ENCODE data around the gene NPIPA1.
"Not testable (repeated sequence)": the region's sequence is repeated elsewhere in the genome, so short reads cannot be mapped to it uniquely, and the experiment has no call there.

Gene NPIPA1

DNA sequence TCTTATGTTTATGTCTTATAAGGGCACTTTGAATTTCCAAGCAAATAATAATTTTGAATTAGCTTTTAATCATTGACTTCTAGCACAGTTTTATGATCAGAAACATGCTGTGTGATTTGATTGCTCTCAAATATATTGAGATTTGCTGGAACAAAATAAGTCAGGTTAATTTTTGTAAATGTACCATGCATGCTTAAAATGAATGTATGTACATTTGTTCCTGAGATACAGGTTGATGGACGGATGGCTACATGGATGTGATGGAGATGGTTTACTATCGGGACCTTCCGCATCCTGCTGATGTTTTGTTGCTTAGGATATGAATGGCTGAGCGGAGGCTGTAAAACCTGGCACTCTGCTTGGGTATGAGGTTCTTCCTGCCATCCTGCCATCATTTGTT is at the start of gene NPIPA1:
Gene NPIPA1 (plus strand): TSS at position 301 of the 400 bp plus-strand sequence. CDS start 0 bp downstream, at position 301.
- POLR2A ChIA-PET; DNase-seq (ENCODE audit: extremely low spot score); CTCF ChIA-PET: not testable (repeated sequence)

- POLR2A ChIA-PET; DNase-seq (ENCODE audit: extremely low spot score); CTCF ChIA-PET: not testable (repeated sequence)
Observed at GRCh38 chr16:14892111-14892510, 45.1 kb upstream of the NPIPA1 start.

GRCh38 chr16:14895382-14895781 is 41.9 kb upstream of the NPIPA1 start:
- DNase-seq (ENCODE audit: extremely low spot score); POLR2A ChIA-PET; CTCF ChIA-PET: not testable (repeated sequence)

DNA sequence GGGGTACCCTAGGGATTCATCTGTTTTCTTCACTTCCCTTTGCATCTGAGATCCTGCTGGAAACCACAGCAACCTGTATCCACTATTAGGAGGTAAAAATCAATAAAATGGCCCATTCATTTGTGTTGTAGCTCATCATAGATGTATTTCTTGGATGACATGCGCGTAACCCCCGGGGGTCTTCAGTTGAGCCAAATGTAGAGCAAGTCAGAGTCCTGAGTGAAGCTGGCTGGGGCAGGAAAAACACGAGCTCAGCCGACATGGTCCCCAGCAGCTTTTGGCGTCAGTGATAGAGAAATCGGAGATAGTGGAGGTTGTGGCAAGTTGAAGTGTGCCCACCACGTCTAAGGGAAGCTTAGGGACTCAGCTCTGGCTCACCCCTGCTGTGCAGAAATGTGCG is 41.2 kb upstream of the NPIPA1 start:
- DNase-seq (ENCODE audit: extremely low spot score); CTCF ChIA-PET; POLR2A ChIA-PET: not testable (repeated sequence)

DNA sequence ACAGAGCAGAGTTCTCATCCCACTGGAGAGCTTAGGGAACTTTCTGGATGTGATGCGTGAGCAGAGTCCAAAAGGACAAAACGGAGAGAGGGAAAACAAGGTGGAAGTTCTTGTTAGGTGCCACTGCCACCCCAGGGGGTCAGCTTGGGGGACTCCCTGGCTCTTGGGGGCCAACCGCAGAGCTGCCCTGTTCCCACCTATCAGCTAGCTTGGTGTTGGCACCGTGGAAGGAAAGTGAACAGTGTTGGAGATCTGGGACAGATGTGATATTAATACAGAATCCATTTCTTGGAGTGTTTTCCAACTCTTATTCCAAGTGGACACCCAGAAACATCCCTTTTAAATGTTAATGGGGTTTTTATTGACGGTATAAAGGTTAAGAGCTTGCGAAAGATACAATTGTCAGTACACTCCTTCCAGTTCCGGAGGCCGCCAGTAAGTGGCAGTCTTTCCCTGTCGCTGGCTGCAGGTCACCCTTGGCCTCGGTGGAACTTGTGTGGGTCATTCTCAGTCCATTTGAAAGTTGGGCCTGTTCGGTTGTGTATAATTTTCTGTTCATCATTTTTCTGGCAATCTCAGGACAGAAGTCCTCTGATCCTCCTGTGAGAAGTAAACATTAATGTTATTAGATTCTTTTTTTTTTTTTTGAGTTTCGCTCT is 40.1 kb upstream of the NPIPA1 start:
- CTCF ChIA-PET; POLR2A ChIA-PET; DNase-seq (ENCODE audit: extremely low spot score): not testable (repeated sequence)

- DNase-seq (ENCODE audit: extremely low spot score); POLR2A ChIA-PET; CTCF ChIA-PET: not testable (repeated sequence)
Observed at GRCh38 chr16:14898162-14898561, 39.1 kb upstream of the NPIPA1 start.

DNA sequence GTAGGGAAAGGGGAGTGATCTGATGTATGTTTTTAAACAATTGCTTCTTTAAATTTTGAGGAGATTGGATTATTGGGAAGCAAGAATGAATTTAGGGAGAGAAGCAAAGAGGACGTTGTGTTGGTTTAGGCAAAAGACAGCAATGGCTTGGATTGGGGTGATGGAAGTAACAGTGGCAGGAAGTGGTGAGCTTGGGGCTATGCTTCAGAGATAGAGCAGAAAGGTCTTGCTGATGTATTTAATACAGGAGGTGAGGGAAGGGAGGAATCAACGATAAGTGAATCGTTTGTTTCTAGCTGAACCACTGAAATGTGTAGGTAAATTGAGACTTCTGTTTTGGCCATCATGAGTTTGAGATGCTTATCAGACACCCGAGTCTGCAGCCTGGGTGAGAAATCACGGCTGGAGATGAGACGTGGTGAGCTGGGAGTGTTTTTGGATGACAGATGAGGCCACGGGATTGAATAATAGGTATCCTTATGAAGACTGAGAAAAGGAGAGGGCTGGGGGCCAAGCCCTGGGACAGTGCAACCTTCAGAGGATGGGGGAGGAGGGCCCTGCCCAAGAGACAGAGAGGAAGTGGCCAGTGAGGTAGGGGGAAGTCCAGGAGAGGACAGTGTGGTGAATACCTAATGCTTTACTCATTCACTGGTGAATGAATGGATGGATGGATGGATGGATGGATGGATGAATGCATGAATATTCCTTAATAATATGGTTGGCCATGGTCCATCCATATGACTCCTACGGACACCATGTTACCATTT is 33.9 kb upstream of the NPIPA1 start:
- POLR2A ChIA-PET; CTCF ChIA-PET; DNase-seq (ENCODE audit: extremely low spot score): not testable (repeated sequence)

DNA sequence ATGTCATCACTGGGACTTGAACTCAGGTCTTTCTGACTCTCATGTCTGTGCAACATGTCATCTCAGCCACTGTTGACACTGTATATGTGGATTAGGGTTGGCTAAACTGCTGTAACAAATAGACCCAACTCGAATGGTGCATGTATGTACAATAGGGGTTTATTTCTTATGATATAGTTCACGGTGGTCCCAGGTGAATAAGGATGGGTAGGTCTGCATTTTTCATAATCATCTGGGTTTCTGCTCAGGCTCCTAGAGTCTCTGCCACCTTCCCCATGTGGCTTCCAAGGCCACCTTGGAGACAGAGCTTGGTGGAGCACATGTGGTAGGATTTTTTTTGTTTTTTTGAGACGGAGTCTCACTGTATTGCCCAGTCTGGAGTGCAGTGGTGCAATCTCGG is 27.5 kb upstream of the NPIPA1 start:
- CTCF ChIA-PET, POLR2A ChIA-PET: not testable (repeated sequence)

GRCh38 chr16:14910833-14911629 is 26.2 kb upstream of the NPIPA1 start:
- CTCF ChIA-PET; DNase-seq (ENCODE audit: extremely low spot score); POLR2A ChIA-PET: not testable (repeated sequence)

More for the DNA sequence above, 27.5 kb upstream of the NPIPA1 start:
- DNase-seq (ENCODE audit: extremely low spot score): not testable (repeated sequence)

DNA sequence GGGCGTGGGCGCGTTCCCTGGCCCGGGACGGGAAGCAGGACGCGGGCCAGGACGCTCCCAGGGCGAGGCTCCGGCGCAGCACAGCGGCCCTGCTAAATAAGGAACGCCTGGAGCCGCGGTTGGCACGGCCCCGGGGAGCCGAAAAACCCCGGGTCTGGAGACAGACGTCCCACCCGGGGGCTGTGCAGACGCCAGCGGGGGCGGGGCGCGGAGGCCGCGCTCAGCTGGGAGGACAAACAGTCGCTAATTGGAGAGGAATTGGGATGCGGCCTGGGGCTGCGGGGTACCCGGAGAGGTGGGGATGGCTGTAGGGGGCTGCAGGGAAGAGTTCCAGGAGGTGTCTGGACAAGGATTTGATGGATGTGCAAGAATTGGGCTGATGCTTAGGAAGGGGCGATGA is 25.3 kb upstream of the NPIPA1 start:
- POLR2A ChIA-PET; DNase-seq (ENCODE audit: extremely low spot score); CTCF ChIA-PET: not testable (repeated sequence)

DNA sequence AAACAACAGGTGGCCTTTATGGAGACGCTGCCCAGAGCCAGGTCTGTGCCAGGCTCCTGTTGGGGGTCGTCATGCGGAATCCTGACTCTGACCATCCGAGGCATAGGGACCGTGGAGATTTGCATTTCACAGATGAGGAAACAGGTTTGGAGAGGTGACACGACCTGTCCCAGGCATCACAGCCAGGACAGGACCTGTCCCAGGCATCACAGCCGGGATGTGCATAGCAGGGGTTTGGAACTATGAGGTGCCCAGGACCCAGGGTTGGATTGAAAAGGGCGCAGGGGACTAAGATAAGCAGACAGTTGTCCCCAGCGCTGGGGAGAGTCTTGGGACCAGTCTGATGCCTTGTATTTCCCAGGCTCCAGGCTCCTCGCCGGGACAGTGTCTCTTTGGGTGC is 24.7 kb upstream of the NPIPA1 start:
- POLR2A ChIA-PET; DNase-seq (ENCODE audit: extremely low spot score); CTCF ChIA-PET: not testable (repeated sequence)

DNA sequence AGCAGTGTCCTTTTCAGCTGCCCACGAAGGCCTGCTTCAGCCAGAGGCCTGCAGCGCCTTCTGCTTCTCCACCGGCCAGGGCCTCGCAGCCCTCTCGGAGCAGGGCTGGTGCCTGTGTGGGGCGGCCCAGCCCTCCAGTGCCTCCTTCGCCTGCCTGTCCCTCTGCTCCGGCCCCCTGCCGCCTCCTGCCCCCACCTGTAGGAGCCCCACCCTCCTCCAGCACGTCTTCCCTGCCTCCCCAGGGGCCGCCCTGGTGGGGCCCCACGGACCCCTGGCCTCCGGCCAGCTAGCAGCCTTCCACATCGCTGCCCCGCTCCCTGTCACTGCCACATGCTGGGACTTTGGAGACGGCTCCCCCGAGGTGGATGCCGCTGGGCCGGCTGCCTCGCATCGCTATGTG is 18.7 kb upstream of the NPIPA1 start:
- CTCF ChIA-PET; POLR2A ChIA-PET; DNase-seq (ENCODE audit: extremely low spot score): not testable (repeated sequence)

GRCh38 chr16:14919837-14920600 is 17.2 kb upstream of the NPIPA1 start:
- CTCF ChIA-PET; DNase-seq (ENCODE audit: extremely low spot score); POLR2A ChIA-PET: not testable (repeated sequence)

DNA sequence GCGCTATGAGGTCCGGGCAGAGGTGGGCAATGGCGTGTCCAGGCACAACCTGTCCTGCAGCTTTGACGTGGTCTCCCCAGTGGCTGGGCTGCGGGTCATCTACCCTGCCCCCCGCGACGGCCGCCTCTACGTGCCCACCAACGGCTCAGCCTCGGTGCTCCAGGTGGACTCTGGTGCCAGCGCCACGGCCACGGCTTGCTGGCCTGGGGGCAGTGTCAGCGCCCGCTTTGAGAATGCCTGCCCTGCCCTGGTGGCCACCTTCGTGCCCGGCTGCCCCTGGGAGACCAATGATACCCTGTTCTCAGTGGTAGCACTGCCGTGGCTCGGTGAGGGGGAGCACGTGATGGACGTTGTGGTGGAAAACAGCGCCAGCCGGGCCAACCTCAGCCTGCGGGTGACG is 15.0 kb upstream of the NPIPA1 start:
- CTCF ChIA-PET; DNase-seq (ENCODE audit: extremely low spot score); POLR2A ChIA-PET: not testable (repeated sequence)

- CTCF ChIA-PET; DNase-seq (ENCODE audit: extremely low spot score); POLR2A ChIA-PET: not testable (repeated sequence)
Observed at GRCh38 chr16:14922968-14923367, 14.3 kb upstream of the NPIPA1 start.

GRCh38 chr16:14923394-14924088 is 13.7 kb upstream of the NPIPA1 start:
- POLR2A ChIA-PET; CTCF ChIA-PET; DNase-seq (ENCODE audit: extremely low spot score): not testable (repeated sequence)

- POLR2A ChIA-PET; DNase-seq (ENCODE audit: extremely low spot score); CTCF ChIA-PET: not testable (repeated sequence)
Observed at GRCh38 chr16:14924359-14924758, 12.9 kb upstream of the NPIPA1 start.

- DNase-seq (ENCODE audit: extremely low spot score); POLR2A ChIA-PET; CTCF ChIA-PET: not testable (repeated sequence)
Observed at GRCh38 chr16:14924982-14925381, 12.3 kb upstream of the NPIPA1 start.
